CD4-positive, alpha-beta T cell treated with Interleukin-6 at 100 ng/mL for 8 hours (primary cell): ENCODE data around the gene CDH4.

Source experiments
- DNase-seq: peaks from one replicate; pipeline ENCODE4 v3.0.0-alpha.2; 2020; ENCODE audit warnings: mixed read lengths, low spot score

The CDH4 gene

DNA sequence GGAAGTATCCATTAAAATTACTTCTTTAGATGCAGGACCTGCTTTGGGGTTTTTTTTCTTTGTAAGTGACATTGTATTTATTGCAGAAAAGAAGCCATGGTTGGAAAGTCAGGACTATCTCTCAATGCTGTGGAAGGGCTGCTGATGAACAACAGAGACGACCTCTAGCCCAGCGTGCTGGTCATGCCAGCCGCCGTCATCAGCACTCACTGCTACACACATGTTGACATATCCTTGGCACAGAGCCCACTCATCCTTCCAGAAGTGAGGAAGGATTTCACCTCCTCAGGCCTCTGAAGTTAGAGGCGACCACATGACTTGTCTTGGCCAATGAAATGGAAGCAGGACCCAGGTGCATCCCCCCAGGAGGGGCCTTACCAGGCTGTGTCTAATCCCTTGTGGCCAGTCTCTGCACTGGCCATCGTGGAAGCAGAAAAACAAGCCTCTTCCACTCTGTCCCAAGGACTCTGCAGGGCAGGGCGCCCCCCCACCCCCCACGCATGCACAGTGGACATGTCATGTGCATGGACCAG lies 470.2 kb downstream of the CDH4 start:
- DNase-seq: no peak

DNA sequence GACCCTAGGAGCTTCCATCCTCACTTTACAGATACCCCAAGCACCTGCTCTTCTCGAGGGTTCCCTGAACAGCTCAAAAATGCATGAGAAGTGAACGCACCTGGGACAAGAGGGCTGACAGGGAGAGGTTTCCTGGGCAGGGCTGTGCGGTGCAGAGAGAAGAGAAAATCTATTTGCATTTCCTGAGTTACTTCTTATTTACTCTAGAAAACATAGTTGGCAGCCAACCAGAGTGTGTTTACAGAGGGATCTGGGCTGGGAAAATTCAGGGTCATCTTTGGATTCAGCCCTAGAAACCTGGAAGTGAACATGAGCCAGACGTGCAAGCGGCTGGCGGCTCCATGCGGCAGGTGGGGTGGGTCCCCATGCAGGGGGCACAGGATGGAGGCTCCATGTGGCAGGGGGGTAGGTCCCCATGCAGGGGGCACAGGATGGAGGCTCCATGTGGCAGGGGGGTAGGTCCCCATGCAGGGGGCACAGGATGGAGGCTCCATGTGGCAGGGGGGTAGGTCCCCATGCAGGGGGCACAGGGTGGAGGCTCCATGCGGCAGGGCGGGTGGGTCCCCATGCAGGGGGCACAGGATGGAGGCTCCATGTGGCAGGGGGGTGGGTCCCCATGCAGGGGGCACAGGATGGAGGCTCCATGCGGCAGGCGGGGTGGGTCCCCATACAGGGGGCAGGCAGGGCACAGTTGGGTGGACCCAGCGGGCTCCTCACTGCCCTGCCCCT lies 471.6 kb downstream of the CDH4 start:
- no peak for DNase-seq

DNA sequence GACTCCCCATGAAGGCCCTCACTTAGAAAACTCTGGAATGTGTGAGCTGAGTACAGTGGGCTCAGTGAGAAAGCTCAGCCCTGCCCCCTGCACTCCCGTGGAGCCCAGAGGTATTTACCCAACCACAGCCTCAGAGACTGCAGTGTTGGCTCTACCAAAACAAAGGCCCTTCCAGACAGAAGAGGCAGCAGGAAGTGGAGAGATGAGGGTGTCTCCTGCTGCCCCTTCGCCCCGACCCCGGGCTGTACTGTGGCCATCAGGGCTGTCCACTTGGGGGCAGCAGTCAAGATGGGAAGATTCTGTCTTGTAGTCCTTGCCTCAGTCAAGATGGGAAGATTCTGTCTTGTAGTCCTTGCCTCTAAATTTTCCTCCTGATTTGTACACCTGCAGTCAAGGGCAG lies 472.3 kb downstream of the CDH4 start:
- no peak for DNase-seq

DNA sequence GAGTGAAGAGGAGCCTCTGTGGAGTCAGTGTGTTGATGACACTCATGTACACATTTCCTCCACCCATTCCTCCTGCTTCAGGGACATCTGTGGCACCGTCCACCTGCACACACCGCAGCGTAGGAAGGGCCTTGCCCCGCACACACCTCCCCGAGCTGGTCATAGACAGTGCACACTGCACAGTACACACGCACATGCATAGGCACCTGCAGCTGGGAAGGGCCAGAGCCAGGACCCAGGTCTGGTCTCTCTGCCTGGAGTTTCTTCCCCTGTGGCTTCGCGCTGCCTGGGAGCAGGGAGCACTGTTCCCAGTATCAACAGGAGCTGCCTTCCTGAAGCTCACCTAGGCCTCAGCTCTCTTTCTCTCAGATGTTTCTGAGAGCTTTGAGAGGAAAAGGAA lies 473.1 kb downstream of the CDH4 start:
- DNase-seq: no peak

DNA sequence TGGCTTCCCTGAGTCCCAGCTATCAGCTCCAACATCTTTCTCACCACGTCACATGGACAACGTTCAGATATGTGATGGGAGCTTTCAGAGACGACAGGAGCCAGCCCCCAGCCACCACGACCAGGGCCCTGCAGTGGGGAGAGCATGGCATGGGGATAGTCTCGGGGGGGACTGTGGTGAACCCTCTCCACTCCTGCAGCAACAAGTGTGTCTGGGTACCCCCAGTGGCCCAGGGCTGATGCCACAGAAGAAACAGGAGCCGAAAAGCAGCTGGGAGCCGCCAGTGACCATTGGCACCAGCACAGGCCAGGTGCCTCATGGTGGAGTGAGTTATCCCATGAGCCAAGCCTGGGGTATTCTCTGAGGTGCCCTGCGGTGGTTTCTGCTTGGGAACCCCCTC lies 473.9 kb downstream of the CDH4 start:
- no peak for DNase-seq

DNA sequence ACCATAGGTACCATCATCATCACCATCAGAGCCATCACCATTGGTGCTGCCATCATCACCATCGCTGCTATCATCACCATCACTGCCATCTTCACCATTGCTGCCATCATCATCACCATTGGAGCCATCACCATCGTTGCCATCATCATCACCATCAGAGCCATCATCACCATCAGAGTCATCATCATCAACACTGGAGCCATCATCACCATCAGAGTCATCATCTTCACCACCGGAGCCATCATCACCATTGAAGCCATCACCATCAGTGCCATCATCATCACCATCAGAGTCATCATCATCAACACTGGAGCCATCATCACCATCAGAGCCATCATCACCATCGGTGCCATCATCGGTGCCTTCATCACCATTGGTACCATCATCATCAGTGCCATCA lies 474.9 kb downstream of the CDH4 start:
- no peak for DNase-seq

DNA sequence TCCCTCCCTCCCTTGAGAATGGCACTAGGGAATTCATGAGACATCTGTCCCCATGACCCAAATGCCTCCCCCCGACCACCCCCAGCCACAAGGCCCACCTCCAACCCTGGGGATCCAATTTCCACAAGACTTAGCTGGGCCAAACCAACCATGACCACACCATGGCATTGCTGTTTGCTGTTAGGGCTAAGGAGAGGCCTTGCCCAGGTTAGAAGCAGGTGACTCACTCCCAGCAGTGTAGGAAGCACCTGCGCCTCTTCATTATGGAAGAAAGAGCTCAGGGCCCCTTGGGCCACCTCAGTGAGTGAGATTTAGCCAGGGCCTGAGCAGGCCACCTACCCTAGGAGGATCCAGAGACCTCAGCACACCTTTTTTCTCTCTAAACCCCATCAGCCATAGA lies 475.7 kb downstream of the CDH4 start:
- no peak for DNase-seq

DNA sequence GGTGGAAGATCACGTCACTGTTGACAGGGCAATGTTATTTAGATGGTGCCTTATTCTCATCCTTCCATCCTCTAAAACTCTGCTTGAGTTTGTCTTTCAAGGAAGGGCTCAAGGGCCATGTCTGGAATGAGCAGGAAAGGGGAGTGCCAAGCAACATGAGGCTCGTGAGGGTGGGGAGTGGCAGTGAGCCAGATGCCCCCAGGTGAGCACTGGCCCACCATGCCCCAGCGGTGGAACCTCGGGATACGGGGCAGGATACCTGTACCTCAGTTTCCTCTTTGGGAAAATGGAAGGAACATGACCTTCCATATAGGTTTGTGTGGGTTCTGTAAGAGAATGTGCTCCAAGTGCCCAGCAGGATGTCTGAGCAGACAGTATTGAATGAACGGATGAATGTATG lies 476.3 kb downstream of the CDH4 start:
- no peak for DNase-seq

DNA sequence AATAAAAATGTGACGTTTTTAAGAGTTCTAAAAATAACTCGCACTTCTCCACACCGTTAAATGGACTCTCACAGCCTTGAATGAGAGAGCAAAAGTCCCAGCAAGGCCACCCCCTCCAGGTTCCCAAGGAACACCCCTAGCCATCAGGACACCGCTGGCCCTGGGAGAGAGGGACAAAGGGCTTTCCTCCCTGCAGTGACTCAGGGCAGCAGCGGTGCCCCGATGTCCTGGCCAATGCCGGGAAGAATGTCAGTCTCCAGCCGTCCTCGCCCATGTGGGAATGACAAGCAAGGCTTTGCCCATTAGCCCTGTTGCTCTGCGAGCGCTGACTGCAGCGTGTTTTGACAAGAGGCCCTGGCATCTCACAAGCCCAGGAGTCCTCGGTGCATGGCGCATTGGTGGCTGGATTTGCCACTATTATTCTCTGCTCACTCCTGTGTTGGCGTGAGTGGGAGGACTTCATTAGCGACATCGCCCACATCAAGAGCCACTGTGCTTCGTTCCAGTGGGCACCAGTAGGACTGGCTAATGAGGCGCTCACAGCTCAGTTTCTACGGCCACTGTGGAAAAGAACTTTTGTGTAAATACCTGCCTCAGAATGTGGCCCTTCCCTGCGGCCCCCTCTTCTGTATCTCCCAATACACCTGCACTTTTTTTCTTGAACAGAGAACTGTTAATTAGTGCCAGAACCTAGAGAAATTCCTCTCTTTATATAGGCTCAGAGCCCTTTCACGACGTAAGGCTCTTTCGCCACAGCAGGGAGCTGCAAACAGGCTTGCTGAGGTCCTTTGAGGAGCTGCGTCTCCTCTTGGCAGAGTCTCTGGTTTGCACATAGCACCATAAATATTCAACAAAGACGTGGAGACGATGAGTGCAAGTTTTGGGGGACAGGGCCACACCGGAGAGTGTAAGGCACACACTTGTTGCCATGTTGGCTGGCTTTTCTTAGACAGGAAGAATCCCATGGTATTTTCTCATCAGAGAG lies 477.0 kb downstream of the CDH4 start:
- DNase-seq: no peak

DNA sequence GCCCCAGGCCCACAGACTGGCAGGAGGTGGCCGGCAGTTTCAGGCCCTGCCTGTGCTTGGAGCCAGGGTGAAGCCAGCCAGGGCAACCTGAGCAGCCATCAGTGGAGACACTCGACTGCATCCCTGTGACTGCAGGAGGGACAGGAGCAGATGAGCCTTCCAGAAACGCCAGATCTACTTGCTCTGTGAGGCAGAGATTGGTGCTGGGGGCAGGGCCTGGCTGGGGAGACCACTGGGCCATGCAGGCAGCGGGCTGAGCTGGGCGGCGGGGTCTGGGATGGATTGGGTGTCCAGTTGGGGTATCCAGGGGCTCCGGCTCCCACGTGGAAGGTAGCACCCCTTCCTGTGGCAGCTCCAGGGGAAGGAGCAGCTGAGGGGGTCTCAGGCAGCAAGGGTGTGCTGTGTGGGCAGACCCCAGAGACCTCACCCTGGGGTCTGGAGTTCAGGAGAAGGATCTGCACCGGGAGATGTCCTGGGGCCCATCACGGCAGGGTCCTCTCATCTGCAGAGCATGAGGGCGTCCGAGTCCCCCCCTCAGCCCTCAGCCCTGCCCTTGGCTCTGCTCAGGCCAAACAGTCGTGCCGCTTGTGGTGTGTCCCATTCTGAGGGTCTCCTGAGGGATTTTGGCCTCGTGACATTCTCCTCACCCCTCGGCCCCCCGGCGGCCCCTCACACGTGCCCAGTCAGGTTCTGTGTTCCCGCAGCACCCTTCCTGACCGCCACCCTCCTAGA lies 478.7 kb downstream of the CDH4 start:
- DNase-seq: no peak

DNA sequence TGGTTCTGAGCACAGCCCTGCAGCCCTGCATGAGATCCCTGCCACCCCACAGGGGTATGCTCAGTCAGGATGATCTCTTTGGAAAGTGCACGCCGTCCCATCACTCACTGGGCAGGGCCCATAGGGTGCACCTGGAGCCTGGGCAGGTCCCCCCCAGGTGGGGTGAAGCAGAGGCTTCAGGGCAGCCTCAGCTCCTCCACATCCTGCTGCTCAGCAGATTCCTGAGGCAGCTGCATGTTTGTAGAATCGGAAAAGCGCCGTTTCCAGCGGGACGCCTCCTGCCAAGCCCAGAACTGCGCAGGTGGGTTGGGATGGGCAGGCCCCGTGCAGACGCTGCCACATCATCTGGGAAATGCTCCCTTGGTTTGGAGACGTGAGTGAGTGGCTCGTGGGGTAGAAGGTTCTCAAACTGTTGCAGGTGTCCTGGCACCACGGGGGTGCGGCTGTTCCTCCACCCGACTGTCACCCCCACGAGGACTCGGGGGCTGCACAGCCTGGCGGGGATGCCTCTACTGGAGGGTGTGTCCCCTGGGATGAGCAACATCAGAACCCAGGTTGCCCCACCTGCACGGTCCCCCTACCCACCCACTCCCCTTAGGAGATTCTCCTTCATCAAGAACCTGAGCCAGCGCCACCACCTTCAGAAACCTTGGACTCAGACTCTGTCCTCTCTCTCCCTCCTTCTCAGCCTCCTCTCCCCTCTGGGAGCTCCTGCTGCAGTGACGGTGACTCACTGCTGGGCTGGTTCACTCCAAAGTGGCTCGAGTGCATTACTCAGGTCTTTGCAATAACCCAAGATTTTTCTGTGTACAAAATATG lies 479.5 kb downstream of the CDH4 start:
- DNase-seq: no peak

DNA sequence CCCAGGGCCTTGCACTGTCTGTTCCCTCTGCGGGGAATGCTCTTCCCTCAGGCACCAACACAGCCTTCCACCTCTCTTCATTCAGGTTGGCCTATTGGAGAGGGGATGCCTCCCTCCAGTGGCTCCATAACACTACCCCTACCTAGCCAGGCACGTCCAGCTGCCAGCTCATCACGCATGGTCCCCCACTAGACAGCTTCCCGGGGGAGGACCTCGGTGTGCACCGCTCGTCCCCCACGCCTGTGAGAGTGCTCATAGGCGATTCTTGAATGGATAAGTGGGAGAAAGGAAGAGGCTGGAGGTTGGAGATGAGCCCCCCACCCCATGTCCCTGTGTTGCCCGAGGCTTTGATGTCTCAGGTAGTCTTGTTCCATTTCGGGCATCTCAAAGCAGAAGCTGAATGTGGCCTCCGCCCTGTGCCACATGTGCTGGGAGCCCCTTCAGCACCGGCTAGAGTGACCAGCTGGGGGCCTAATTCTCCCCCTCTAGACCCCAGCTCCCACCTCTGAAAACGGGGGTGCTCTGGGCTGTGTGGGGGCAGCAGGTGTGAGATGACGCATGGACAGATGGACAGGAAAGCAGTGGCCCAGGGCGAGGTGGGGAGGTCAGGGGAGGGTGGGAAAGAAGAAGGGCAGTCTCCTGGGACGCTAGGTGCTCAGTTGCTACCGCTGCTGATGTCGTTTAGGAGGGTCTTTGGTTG lies 480.6 kb downstream of the CDH4 start:
- DNase-seq: no peak

DNA sequence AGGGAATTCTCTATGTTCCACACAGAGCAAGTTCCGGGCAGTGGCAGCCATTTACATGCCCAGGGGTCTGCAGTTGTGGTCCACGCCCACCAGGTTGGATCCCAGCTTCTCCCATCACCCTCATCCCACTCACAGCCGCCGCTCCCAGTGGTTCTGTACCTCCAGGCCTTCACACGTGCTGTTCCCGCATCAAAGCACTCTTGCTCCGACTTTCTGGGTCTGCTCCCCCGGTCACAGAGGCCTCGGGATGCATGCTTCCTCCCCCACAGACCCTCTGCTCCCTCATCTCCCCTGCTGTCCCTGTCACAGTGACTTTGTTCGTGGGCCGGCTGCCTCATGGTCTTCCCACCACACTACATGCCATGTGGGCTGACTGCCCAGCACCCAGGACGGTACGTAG lies 481.2 kb downstream of the CDH4 start:
- no peak for DNase-seq

DNA sequence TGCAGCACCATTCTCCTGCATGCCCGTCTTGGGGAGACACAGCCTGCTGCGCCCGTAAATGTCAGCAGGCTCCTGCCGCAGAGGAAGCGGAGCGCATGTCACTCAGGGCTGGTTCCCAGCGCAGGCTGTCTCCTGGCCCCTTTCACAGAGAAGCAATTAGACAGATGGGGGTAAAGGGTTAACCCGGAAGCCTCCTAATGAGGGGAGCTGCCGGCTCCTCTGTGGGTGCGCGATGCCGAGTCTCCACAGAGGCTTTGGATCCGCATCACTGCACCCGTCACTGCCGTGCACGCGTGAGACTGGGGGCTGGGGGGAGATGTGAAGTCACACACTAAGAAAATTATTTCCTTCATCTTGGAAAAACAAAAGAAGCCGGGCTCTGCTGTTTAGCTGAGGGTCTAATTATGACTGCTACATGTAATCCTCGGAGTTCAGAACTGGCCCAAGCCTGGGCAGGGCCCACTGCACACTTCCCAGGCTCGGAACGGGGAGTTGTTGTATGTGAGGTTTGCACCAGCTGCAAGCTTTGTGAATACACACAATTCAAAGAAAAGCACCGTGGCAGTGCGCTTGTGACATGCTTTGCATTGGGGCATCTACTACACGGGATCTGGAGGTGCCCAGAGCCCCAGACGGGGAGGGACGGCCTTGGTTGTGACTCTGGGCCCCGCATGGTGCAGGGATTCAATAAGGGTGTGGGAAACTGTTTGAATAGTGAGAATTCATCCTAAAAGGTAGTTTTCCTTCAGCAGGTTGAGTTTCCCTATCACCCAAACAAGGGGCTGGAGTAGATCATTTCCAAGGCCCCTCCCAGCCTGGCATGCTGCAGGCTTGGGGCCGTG lies 482.1 kb downstream of the CDH4 start:
- DNase-seq: no peak

DNA sequence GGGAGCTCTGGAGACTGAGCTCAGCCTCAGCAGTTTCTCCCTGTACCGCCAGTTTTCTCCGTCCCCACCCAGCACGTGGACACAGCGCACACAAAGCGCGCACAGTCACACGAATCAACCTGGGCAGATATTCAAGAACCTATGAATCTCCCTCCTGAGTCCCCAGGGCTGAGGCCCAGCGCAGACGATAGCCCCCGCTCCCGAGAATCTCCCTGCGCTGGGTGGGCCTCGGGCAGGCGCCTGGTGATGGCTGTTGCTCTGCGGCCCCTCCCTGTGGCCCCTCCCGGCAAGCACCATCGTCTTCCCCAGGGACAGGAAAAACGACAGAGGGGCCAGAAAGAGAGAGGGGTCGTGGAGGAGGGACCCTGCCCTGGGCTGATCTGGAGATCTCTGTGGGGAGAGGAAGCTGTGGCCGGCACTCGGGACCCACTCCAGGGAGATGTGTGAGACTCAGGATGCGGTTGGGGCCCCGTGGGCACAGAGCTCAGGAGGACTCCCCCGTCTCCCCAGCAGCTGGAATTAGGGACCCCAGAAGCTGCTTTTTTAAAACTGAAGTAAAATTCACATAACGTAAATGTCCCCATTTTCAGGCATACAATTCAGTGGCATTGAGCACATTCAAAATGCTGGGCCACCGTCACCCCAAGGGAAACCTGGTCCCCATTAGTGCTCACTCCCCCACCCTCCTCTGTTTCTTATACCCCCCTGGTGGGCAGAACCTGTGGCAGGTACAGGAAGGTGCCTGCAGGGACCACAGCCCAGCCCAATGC lies 482.9 kb downstream of the CDH4 start:
- DNase-seq: no peak

DNA sequence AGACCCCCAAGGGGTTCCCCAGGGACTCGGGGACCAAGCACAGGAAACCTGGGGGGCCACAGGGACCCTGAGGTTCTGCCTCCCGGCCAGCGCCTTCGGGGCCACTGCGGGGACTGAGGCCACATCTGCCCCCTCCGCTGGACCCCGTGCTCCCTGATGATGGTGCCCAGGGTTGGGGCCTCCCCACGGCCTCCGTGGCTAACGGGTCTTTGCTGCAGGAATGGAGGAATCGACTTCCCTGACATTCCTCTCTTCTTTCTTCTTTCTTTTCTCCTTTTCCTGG lies 483.4 kb downstream of the CDH4 start:
- DNase-seq: no peak

DNA sequence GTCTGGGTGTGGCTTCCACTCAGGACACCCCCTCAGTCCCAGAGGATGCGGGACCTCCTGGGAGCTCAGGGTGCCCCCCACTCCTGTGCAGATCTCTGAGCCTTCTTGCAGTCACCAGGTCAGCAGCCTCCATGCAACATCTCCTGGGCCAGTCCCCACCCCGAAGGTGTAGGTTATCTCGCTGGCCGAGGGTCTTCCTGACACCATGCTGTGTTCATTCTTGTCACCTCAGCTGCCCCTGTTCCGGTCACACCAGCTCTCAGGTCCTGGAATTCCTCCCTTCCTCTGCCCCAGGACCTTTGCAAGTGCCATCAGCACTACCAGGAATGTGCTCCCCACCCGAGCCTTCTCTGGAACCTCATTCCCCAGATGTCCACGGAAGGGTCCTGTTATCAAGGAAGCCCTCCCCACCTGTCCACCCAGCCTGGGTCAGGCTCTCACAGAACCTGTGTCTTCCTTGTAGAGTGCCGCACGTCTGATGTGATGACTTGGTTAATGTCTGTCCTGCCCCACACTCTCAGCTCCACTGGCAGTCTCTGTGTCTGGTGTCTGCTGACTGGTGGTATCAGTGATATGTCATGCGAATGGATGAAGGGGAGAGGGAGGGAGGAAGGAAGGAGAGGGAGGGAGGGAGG lies 484.1 kb downstream of the CDH4 start:
- DNase-seq: no peak

DNA sequence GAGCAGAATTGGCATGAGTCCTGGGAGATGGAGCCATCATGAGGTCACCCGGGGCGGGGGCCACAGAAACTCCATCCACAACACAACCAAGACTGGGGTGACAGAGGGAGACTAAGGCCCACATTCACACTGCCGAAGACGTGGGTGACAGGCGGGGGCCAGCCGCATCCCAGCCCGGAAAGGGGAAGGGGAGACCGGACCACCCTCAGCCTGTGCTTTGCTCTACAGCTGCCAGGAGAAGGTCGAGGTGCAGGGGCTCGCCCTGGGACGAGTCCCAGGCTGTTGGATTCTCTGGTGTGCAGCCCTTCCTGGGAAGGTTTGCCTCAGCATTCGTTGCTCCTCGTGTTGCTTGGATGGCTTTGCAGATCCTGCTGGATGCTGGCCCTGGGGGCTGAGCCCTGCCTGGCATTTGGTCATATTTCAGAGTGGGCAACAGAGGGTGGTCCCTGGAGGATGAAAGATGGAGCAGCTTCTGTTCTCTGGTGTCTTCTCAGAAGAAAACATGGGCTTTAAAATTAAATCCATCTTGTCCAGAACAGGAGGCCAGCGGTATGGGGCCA lies 484.8 kb downstream of the CDH4 start:
- DNase-seq: no peak

DNA sequence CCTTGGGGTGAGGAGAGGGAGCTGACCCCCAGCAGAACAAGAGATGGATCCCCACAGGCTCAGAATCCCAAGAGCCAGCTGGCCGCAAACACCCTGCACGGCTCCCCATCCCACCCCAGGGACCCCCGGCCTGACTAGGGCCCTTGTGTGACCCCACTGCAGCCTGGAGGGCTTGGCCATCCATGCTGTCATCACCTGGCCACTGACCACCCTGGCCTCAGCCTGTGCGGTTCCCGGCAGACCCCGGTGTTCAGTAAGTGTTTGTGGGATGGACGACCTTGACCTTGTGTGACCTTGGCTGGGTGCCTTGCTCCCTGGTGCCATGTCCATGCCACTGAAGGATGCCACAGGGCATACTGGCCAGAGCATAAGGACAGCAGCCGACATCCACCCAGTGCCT lies 485.3 kb downstream of the CDH4 start:
- no peak for DNase-seq
